ENCODE measurements around the gene GGA1. TPM values are rescaled to one million over a fixed set of nuclear protein-coding genes. Genes with fewer than 3 reads are reported as not detected.

GGA1 gene
- total RNA-seq, 1 experiment from 2014 or later, result 89.8 TPM

DNA sequence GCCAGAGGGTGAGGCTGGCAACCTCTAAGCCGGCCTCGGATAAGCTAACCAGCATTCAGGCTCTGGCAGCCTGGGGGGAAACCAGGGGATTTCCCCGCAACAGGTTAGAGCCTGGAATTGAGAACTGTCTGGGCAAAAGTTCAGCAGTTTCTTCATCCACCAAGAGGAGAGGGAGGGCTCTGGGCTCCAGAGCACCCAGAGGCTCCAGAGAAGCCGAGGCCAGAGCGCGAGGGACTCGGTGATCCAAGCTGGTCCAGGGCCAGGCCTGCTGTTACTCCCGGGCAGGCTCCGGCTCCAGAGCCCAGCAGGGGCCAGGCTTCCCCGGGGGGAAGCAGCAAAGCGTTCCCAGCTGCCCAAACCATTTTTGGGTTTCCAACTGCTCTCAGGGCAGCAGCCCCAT is 17.5 kb downstream of the GGA1 start:
- no peak for DNase-seq
- BruUV-seq (replicated peaks), result no TSS peak
- CTCF ChIA-PET, result interaction anchor here (0.6 to 1.5 kb wide), 2 partner anchors 15 to 69 kb away, joined by 3 read pairs; no protein-coding TSS in a partner anchor
- Mint-ChIP-seq H3K27me3 (ENCODE audit: unreplicated experiment) (no peaks in the 10 kb centered on the region), H3K27ac (ENCODE audit: unreplicated experiment) (no peak overlapping the region), H3K4me1 (ENCODE audit: low read depth, unreplicated experiment) (no peaks in the 10 kb centered on the region), H3K4me3 (ENCODE audit: low read depth, unreplicated experiment) (no peak overlapping the region), H3K36me3 (ENCODE audit: insufficient read depth, unreplicated experiment) (peaks cover 35% of the 10 kb centered on the region), H3K9me3 (ENCODE audit: low read depth, unreplicated experiment) (no peaks in the 10 kb centered on the region)
- intact Hi-C loops (cut with micrococcal nuclease; ENCODE audit: unreplicated experiment), result no loop called here
- TF ChIP-seq, protein P1, sequence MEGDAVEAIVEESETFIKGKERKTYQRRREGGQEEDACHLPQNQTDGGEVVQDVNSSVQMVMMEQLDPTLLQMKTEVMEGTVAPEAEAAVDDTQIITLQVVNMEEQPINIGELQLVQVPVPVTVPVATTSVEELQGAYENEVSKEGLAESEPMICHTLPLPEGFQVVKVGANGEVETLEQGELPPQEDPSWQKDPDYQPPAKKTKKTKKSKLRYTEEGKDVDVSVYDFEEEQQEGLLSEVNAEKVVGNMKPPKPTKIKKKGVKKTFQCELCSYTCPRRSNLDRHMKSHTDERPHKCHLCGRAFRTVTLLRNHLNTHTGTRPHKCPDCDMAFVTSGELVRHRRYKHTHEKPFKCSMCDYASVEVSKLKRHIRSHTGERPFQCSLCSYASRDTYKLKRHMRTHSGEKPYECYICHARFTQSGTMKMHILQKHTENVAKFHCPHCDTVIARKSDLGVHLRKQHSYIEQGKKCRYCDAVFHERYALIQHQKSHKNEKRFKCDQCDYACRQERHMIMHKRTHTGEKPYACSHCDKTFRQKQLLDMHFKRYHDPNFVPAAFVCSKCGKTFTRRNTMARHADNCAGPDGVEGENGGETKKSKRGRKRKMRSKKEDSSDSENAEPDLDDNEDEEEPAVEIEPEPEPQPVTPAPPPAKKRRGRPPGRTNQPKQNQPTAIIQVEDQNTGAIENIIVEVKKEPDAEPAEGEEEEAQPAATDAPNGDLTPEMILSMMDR (IDR thresholded peaks at IDR 0.05; ENCODE audit: unreplicated experiment), result no peak

DNA sequence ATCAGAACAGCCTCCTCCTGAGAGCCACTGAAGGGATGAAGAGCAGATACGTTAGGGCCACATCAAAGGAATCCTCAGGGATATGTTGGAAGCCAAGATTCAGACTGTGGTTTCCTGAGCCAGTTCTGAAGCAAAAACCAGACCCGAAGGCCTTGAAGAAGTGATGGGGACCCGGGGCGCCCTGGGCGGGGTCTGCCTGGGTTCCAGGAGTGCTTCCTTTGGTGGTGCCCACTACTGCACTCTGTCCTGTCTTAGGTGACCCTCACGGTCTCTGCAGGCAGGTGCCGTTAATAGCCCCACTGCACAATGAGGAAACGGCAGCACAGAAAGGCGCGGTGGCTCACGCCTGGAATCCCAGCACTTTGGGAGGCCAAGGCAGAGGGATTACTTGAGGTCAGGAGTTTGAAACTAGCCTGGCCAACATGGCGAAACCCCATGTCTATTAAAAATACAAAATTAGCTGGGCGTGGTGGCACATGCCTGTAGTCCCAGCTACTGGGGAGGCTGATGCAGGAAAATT is 18.0 kb downstream of the GGA1 start:
- H3K36me3 Mint-ChIP-seq (ENCODE audit: insufficient read depth, unreplicated experiment), result peaks cover 39% of the 10 kb centered on the region
- H3K4me3 Mint-ChIP-seq (ENCODE audit: low read depth, unreplicated experiment), result no peak overlapping the region
- no peaks in the 10 kb centered on the region for H3K4me1 Mint-ChIP-seq (ENCODE audit: low read depth, unreplicated experiment)
- no peaks in the 10 kb centered on the region for H3K9me3 Mint-ChIP-seq (ENCODE audit: low read depth, unreplicated experiment)
- no TSS peak for BruUV-seq (replicated peaks)
- H3K27me3 Mint-ChIP-seq (ENCODE audit: unreplicated experiment), result no peaks in the 10 kb centered on the region
- intact Hi-C loops (cut with micrococcal nuclease; ENCODE audit: unreplicated experiment), result no loop called here
- CTCF ChIA-PET, result interaction anchor here (1.5 kb wide), 1 partner anchor 69 kb away, joined by 3 read pairs; no protein-coding TSS in a partner anchor
- DNase-seq, result no peak
- H3K27ac Mint-ChIP-seq (ENCODE audit: unreplicated experiment), result no peak overlapping the region
- TF ChIP-seq, protein P1 (IDR thresholded peaks at IDR 0.05; ENCODE audit: unreplicated experiment), result no peak

DNA sequence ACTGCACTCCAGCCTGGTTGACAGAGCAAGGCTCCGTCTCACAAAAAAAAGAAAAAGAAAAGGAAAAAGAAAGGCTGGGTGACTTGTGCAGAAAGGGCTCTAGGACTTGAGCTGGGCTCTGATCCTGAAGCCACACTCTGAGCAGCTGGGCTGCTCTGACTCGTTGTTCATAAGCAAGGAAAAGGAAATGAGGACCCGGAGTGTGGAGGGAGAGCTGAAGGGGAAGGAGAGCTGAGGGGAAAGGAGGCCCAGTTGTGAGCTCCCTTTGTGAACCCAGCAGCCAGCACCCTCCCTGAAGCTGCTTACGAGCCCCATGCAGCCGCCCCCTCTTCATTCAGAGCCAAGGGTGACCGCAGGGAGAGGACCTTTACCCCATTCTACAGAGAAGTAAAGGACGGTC is 18.5 kb downstream of the GGA1 start:
- Mint-ChIP-seq H3K4me3 (ENCODE audit: low read depth, unreplicated experiment) (no peak overlapping the region), H3K36me3 (ENCODE audit: insufficient read depth, unreplicated experiment) (peaks cover 43% of the 10 kb centered on the region), H3K27me3 (ENCODE audit: unreplicated experiment) (no peaks in the 10 kb centered on the region), H3K9me3 (ENCODE audit: low read depth, unreplicated experiment) (no peaks in the 10 kb centered on the region), H3K4me1 (ENCODE audit: low read depth, unreplicated experiment) (no peaks in the 10 kb centered on the region), H3K27ac (ENCODE audit: unreplicated experiment) (no peak overlapping the region)
- DNase-seq, result no peak
- CTCF ChIA-PET, result no interaction called here
- no TSS peak for BruUV-seq (replicated peaks)
- TF ChIP-seq, protein P1 (IDR thresholded peaks at IDR 0.05; ENCODE audit: unreplicated experiment), result no peak
- intact Hi-C loops (cut with micrococcal nuclease; ENCODE audit: unreplicated experiment), result no loop called here

DNA sequence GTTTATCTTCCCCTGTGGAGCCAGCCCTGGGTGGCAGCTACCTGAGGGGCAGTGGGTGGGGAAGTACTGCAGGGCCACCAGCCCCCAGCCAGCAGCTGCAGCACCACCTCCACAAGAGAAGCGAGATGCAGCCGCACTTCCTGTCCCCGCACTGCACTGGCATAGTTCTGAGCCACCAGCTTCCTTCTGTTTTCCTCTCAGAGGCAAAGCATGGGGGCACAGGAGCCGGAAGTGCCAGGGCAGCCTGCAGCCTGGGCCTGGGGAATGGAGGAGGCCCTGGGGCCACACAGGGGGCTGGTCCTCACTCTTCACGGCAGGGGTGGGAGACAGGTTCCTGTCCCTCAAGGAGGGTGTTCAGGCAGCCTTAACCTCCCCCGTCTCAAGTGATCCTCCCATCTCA is 18.9 kb downstream of the GGA1 start:
- DNase-seq, result no peak
- no TSS peak for BruUV-seq (replicated peaks)
- H3K4me3 Mint-ChIP-seq (ENCODE audit: low read depth, unreplicated experiment), result no peak overlapping the region
- intact Hi-C loops (cut with micrococcal nuclease; ENCODE audit: unreplicated experiment), result no loop called here
- no peaks in the 10 kb centered on the region for H3K4me1 Mint-ChIP-seq (ENCODE audit: low read depth, unreplicated experiment)
- H3K9me3 Mint-ChIP-seq (ENCODE audit: low read depth, unreplicated experiment), result no peaks in the 10 kb centered on the region
- no peaks in the 10 kb centered on the region for H3K27me3 Mint-ChIP-seq (ENCODE audit: unreplicated experiment)
- CTCF ChIA-PET, result no interaction called here
- no peak overlapping the region for H3K27ac Mint-ChIP-seq (ENCODE audit: unreplicated experiment)
- TF ChIP-seq, protein P1 (IDR thresholded peaks at IDR 0.05; ENCODE audit: unreplicated experiment), result no peak
- H3K36me3 Mint-ChIP-seq (ENCODE audit: insufficient read depth, unreplicated experiment), result peaks cover 43% of the 10 kb centered on the region

Measured in Calu3 (cell line).